ENCODE results near the gene INSR. TPM values are rescaled to one million over a fixed set of nuclear protein-coding genes. Genes with fewer than 3 reads are reported as not detected.
"Not testable (repeated sequence)": the region's sequence is repeated elsewhere in the genome, so short reads cannot be mapped to it uniquely, and the experiment has no call there.

INSR gene
- polyA plus RNA-seq, 6 donors from 2014 or later = 0.40 to 2.2 (median 0.52) TPM; not detected in 1

- H3K27me3 Mint-ChIP-seq = no peaks in the 10 kb centered on the region
- peaks cover 0 to 14% (median 4%) of the 10 kb centered on the region in 7 donors for H3K9me3 Mint-ChIP-seq
- H3K4me3 Mint-ChIP-seq = peak overlapping the region in 3 of 8 donors; percentile 23 to 44 (median 36)
- ATAC-seq (ENCODE audit: low read depth in 2 of 2) (peak; percentile 30 to 38), DNase-seq (no peak)
- H3K36me3 Mint-ChIP-seq = peaks cover 7% of the 10 kb centered on the region in 2 donors
- H3K4me1 Mint-ChIP-seq = peaks cover 4 to 29% (median 18%) of the 10 kb centered on the region in 3 donors
- peak overlapping the region in 3 of 6 donors; percentile 16 to 66 (median 27) for H3K27ac Mint-ChIP-seq
These were observed 51.5 kb downstream of the INSR start for GRCh38 chr19:7242601-7243258.

GRCh38 chr19:7238051-7238450 lies 56.2 kb downstream of the INSR start:
- no peaks in the 10 kb centered on the region for H3K27me3 Mint-ChIP-seq
- no peak overlapping the region for H3K4me3 Mint-ChIP-seq
- peaks cover 0 to 7% of the 10 kb centered on the region in 2 donors for H3K36me3 Mint-ChIP-seq
- ATAC-seq (ENCODE audit: low read depth in 2 of 2) = no peak
- no peak overlapping the region for H3K27ac Mint-ChIP-seq
- DNase-seq = no peak
- H3K4me1 Mint-ChIP-seq = peaks cover 0 to 20% (median 12%) of the 10 kb centered on the region in 3 donors
- H3K9me3 Mint-ChIP-seq = peaks cover 0 to 8% (median 4%) of the 10 kb centered on the region in 7 donors

GRCh38 chr19:7236153-7236552 lies 58.1 kb downstream of the INSR start:
- H3K36me3 Mint-ChIP-seq = peaks cover 0 to 7% of the 10 kb centered on the region in 2 donors
- no peak overlapping the region for H3K4me3 Mint-ChIP-seq
- ATAC-seq (ENCODE audit: low read depth in 2 of 2) (no peak), DNase-seq (no peak)
- peaks cover 0 to 7% (median 0%) of the 10 kb centered on the region in 3 donors for H3K4me1 Mint-ChIP-seq
- H3K27ac Mint-ChIP-seq = peak overlapping the region in 2 of 6 donors; percentile 3 to 71
- H3K27me3 Mint-ChIP-seq = no peaks in the 10 kb centered on the region
- peaks cover 0 to 8% (median 4%) of the 10 kb centered on the region in 7 donors for H3K9me3 Mint-ChIP-seq

GRCh38 chr19:7230826-7231225 lies 63.4 kb downstream of the INSR start:
- H3K9me3 Mint-ChIP-seq = peaks cover 0 to 6% (median 0%) of the 10 kb centered on the region in 7 donors
- no peak overlapping the region for H3K4me3 Mint-ChIP-seq
- no peak for DNase-seq
- H3K27me3 Mint-ChIP-seq = no peaks in the 10 kb centered on the region
- H3K27ac Mint-ChIP-seq = no peak overlapping the region
- H3K4me1 Mint-ChIP-seq = peaks cover 0 to 9% (median 5%) of the 10 kb centered on the region in 3 donors
- no peak for ATAC-seq (ENCODE audit: low read depth in 2 of 2)
- no peaks in the 10 kb centered on the region for H3K36me3 Mint-ChIP-seq

- no peak overlapping the region for H3K4me3 Mint-ChIP-seq
- H3K36me3 Mint-ChIP-seq = no peaks in the 10 kb centered on the region
- no peak for ATAC-seq (ENCODE audit: low read depth in 2 of 2)
- H3K27me3 Mint-ChIP-seq = no peaks in the 10 kb centered on the region
- H3K27ac Mint-ChIP-seq = peak overlapping the region in 1 of 6 donors; percentile 45
- peaks cover 4 to 16% (median 5%) of the 10 kb centered on the region in 3 donors for H3K4me1 Mint-ChIP-seq
- no peak for DNase-seq
- peaks cover 0 to 6% (median 0%) of the 10 kb centered on the region in 7 donors for H3K9me3 Mint-ChIP-seq
These were observed 64.5 kb downstream of the INSR start for GRCh38 chr19:7229735-7230134.

GRCh38 chr19:7228935-7229541 lies 65.2 kb downstream of the INSR start:
- peak overlapping the region in 1 of 6 donors; percentile 94 for H3K27ac Mint-ChIP-seq
- ATAC-seq (ENCODE audit: low read depth in 2 of 2) = no peak
- H3K27me3 Mint-ChIP-seq = no peaks in the 10 kb centered on the region
- peaks cover 5 to 23% (median 5%) of the 10 kb centered on the region in 3 donors for H3K4me1 Mint-ChIP-seq
- H3K9me3 Mint-ChIP-seq = peaks cover 0 to 6% (median 0%) of the 10 kb centered on the region in 7 donors
- DNase-seq = no peak
- H3K36me3 Mint-ChIP-seq = no peaks in the 10 kb centered on the region
- no peak overlapping the region for H3K4me3 Mint-ChIP-seq

GRCh38 chr19:7227735-7228134 lies 66.5 kb downstream of the INSR start:
- Mint-ChIP-seq H3K36me3 (no peaks in the 10 kb centered on the region), H3K4me3 (no peak overlapping the region), H3K9me3 (peaks cover 0 to 6% (median 0%) of the 10 kb centered on the region in 7 donors), H3K27me3 (no peaks in the 10 kb centered on the region), H3K4me1 (peaks cover 5 to 23% (median 5%) of the 10 kb centered on the region in 3 donors), H3K27ac (peak overlapping the region in 1 of 6 donors; percentile 69)
- no peak for DNase-seq
- ATAC-seq (ENCODE audit: low read depth in 2 of 2) = no peak

GRCh38 chr19:7227149-7227548 lies 67.1 kb downstream of the INSR start:
- H3K27ac Mint-ChIP-seq = peak overlapping the region in 1 of 6 donors; percentile 69
- H3K4me3 Mint-ChIP-seq = not testable (repeated sequence)
- H3K4me1 Mint-ChIP-seq = peaks cover 5 to 23% (median 5%) of the 10 kb centered on the region in 3 donors

GRCh38 chr19:7226739-7227138 lies 67.5 kb downstream of the INSR start:
- no peak for ATAC-seq (ENCODE audit: low read depth in 2 of 2)
- H3K27ac Mint-ChIP-seq = no peak overlapping the region
- no peak overlapping the region for H3K4me3 Mint-ChIP-seq
- no peak for DNase-seq
- peaks cover 0 to 6% (median 0%) of the 10 kb centered on the region in 7 donors for H3K9me3 Mint-ChIP-seq
- no peaks in the 10 kb centered on the region for H3K27me3 Mint-ChIP-seq
- no peaks in the 10 kb centered on the region for H3K36me3 Mint-ChIP-seq
- peaks cover 5 to 23% (median 5%) of the 10 kb centered on the region in 3 donors for H3K4me1 Mint-ChIP-seq

More at GRCh38 chr19:7227149-7227548, 67.1 kb downstream of the INSR start:
- not testable (repeated sequence) for ATAC-seq (ENCODE audit: low read depth in 2 of 2); H3K36me3 Mint-ChIP-seq; H3K9me3 Mint-ChIP-seq; H3K27me3 Mint-ChIP-seq; DNase-seq

- peaks cover 0 to 6% (median 0%) of the 10 kb centered on the region in 7 donors for H3K9me3 Mint-ChIP-seq
- no peak for DNase-seq
- no peaks in the 10 kb centered on the region for H3K27me3 Mint-ChIP-seq
- H3K27ac Mint-ChIP-seq = peak overlapping the region in 2 of 6 donors; percentile 36 to 72
- peaks cover 5 to 23% (median 5%) of the 10 kb centered on the region in 3 donors for H3K4me1 Mint-ChIP-seq
- H3K36me3 Mint-ChIP-seq = no peaks in the 10 kb centered on the region
- no peak for ATAC-seq (ENCODE audit: low read depth in 2 of 2)
- no peak overlapping the region for H3K4me3 Mint-ChIP-seq
These were observed 68.5 kb downstream of the INSR start for GRCh38 chr19:7225741-7226140.

GRCh38 chr19:7224995-7225394 lies 69.2 kb downstream of the INSR start:
- H3K27ac Mint-ChIP-seq = no peak overlapping the region
- H3K36me3 Mint-ChIP-seq = no peaks in the 10 kb centered on the region
- peaks cover 5 to 23% (median 5%) of the 10 kb centered on the region in 3 donors for H3K4me1 Mint-ChIP-seq
- H3K4me3 Mint-ChIP-seq = no peak overlapping the region
- no peak for DNase-seq
- H3K9me3 Mint-ChIP-seq = peaks cover 0 to 6% (median 0%) of the 10 kb centered on the region in 7 donors
- ATAC-seq (ENCODE audit: low read depth in 2 of 2) = no peak
- H3K27me3 Mint-ChIP-seq = no peaks in the 10 kb centered on the region

GRCh38 chr19:7224209-7224686 lies 70.0 kb downstream of the INSR start:
- DNase-seq (no peak), ATAC-seq (ENCODE audit: low read depth in 2 of 2) (no peak)
- Mint-ChIP-seq H3K27me3 (no peaks in the 10 kb centered on the region), H3K4me1 (peaks cover 5 to 22% (median 5%) of the 10 kb centered on the region in 3 donors), H3K9me3 (peaks cover 0 to 6% (median 0%) of the 10 kb centered on the region in 7 donors), H3K36me3 (no peaks in the 10 kb centered on the region), H3K27ac (no peak overlapping the region), H3K4me3 (peak overlapping the region in 1 of 8 donors; percentile 66)

GRCh38 chr19:7223429-7223828 lies 70.8 kb downstream of the INSR start:
- peaks cover 0 to 1% (median 0%) of the 10 kb centered on the region in 7 donors for H3K9me3 Mint-ChIP-seq
- no peaks in the 10 kb centered on the region for H3K36me3 Mint-ChIP-seq
- DNase-seq (no peak), ATAC-seq (ENCODE audit: low read depth in 2 of 2) (no peak)
- no peak overlapping the region for H3K4me3 Mint-ChIP-seq
- peaks cover 0 to 14% (median 5%) of the 10 kb centered on the region in 3 donors for H3K4me1 Mint-ChIP-seq
- no peak overlapping the region for H3K27ac Mint-ChIP-seq
- no peaks in the 10 kb centered on the region for H3K27me3 Mint-ChIP-seq
